Measurements from ENCODE around the gene TRIAP1.

Gene TRIAP1

DNA sequence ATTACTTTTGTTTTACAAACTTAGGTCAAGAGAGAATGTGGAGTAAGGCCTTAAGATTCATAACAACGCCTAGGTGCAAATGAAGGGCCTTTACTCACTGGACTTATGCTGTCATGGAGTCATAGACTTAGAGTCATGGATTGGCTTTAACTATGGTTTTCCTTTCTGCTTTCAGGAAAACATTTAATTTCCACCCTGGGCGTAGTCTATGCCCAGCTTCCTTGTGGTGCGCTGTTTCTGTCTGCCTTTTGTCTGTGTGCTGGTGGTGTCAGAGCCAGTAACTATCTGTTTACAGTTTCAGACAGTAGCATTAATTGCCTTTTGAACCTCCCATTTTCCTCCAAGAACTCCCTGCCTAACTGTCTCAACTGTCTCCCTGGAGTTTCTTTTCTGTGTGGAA lies 40.1 kb downstream of the TRIAP1 start:
- no peak for DNase-seq (ENCODE audit: low read depth)
- no peak for TF ChIP-seq CTCF (IDR thresholded peaks at IDR 0.05; ENCODE audit: control insufficient read depth, insufficient read depth, low read depth, low read length, missing control alignments)
- H3K4me3 ChIP-seq (ENCODE audit: control insufficient read depth, low read depth, low read length) = no peak overlapping the region

GRCh38 chr12:120404271-120404670 lies 41.9 kb downstream of the TRIAP1 start:
- TF ChIP-seq CTCF (IDR thresholded peaks at IDR 0.05; ENCODE audit: control insufficient read depth, insufficient read depth, low read depth, low read length, missing control alignments) = no peak
- DNase-seq (ENCODE audit: low read depth) = no peak
- H3K4me3 ChIP-seq (ENCODE audit: control insufficient read depth, low read depth, low read length) = no peak overlapping the region

DNA sequence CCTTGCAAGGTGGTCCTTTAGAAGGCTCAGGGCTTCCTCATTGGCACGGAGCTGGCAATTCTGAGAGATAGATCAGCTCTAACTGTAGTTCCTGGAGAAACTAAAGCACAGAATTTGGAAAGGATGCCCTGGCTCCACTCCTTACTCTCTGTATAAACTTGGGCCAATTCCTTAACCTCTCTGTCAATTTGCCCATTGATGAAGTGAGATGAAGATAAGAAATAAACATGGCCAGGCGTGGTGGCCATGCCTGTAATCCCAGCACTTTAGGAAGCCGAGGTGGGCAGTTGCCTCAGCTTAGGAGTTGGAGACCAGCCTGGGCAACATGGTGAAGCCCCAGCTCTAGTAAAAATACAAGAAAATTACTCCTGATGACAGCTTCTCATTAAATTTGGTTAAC lies 42.3 kb downstream of the TRIAP1 start:
- H3K4me3 ChIP-seq (ENCODE audit: control insufficient read depth, low read depth, low read length) = no peak overlapping the region
- no peak for DNase-seq (ENCODE audit: low read depth)
- no peak for TF ChIP-seq CTCF (IDR thresholded peaks at IDR 0.05; ENCODE audit: control insufficient read depth, insufficient read depth, low read depth, low read length, missing control alignments)

- TF ChIP-seq CTCF (IDR thresholded peaks at IDR 0.05; ENCODE audit: control insufficient read depth, insufficient read depth, low read depth, low read length, missing control alignments) = no peak
- no peak for DNase-seq (ENCODE audit: low read depth)
- no peak overlapping the region for H3K4me3 ChIP-seq (ENCODE audit: control insufficient read depth, low read depth, low read length)
These were observed 44.0 kb downstream of the TRIAP1 start for GRCh38 chr12:120402217-120402616.

GRCh38 chr12:120399531-120399930 lies 46.7 kb downstream of the TRIAP1 start:
- DNase-seq (ENCODE audit: low read depth) = no peak
- no peak overlapping the region for H3K4me3 ChIP-seq (ENCODE audit: control insufficient read depth, low read depth, low read length)
- no peak for TF ChIP-seq CTCF (IDR thresholded peaks at IDR 0.05; ENCODE audit: control insufficient read depth, insufficient read depth, low read depth, low read length, missing control alignments)

- H3K4me3 ChIP-seq (ENCODE audit: control insufficient read depth, low read depth, low read length) = no peak overlapping the region
- no peak for DNase-seq (ENCODE audit: low read depth)
- no peak for TF ChIP-seq CTCF (IDR thresholded peaks at IDR 0.05; ENCODE audit: control insufficient read depth, insufficient read depth, low read depth, low read length, missing control alignments)
These were observed 48.2 kb downstream of the TRIAP1 start for GRCh38 chr12:120397824-120398540.
